ENCODE data around the gene FLYWCH1.

The FLYWCH1 gene

DNA sequence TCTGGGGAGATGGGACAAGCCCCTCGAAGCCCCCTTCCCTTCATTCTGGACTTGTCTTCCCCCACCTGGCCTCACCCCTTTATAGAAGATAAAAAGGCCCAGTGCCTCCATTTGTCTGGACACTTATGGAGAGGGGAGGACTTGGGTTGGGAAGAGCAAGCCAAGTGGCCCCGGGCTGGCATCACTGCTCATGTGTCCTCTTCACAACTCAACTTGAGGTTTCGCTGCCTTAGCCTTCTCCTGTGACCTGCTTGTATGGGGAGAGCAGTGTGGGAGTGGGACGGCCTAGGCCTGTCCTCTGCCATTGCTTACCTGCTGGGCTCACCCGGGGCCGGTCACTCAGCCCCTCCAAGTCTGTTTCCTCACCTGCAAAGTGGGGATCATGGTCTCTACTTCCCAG, 58.8 kb downstream of the FLYWCH1 start:
- ATAC-seq, result no peak
- TF ChIP-seq ZFP30 (CRISPR knock-in tag; IDR thresholded peaks at IDR 0.05) (no peak), OSR1 (CRISPR knock-in tag; IDR thresholded peaks at IDR 0.05) (no peak), ZNF565 (CRISPR knock-in tag; conservative IDR thresholded peaks at IDR 0.05; ENCODE audit: low read depth) (no peak), BACH2 (CRISPR knock-in tag; IDR thresholded peaks at IDR 0.05; ENCODE audit: borderline replicate concordance) (no peak), TOX (CRISPR knock-in tag; IDR thresholded peaks at IDR 0.05; ENCODE audit: borderline replicate concordance) (no peak), TCF4 (CRISPR knock-in tag; IDR thresholded peaks at IDR 0.05; ENCODE audit: borderline replicate concordance) (no peak), ZNF8 (CRISPR knock-in tag; IDR thresholded peaks at IDR 0.05) (no peak), ZNF70 (CRISPR knock-in tag; IDR thresholded peaks at IDR 0.05) (no peak), SNAI2 (CRISPR knock-in tag; IDR thresholded peaks at IDR 0.05) (no peak), ZFP3 (CRISPR knock-in tag; IDR thresholded peaks at IDR 0.05) (no peak)
- TF ChIP-seq, protein P1, sequence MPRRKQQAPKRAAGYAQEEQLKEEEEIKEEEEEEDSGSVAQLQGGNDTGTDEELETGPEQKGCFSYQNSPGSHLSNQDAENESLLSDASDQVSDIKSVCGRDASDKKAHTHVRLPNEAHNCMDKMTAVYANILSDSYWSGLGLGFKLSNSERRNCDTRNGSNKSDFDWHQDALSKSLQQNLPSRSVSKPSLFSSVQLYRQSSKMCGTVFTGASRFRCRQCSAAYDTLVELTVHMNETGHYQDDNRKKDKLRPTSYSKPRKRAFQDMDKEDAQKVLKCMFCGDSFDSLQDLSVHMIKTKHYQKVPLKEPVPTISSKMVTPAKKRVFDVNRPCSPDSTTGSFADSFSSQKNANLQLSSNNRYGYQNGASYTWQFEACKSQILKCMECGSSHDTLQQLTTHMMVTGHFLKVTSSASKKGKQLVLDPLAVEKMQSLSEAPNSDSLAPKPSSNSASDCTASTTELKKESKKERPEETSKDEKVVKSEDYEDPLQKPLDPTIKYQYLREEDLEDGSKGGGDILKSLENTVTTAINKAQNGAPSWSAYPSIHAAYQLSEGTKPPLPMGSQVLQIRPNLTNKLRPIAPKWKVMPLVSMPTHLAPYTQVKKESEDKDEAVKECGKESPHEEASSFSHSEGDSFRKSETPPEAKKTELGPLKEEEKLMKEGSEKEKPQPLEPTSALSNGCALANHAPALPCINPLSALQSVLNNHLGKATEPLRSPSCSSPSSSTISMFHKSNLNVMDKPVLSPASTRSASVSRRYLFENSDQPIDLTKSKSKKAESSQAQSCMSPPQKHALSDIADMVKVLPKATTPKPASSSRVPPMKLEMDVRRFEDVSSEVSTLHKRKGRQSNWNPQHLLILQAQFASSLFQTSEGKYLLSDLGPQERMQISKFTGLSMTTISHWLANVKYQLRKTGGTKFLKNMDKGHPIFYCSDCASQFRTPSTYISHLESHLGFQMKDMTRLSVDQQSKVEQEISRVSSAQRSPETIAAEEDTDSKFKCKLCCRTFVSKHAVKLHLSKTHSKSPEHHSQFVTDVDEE (CRISPR knock-in tag; IDR thresholded peaks at IDR 0.05), result no peak

DNA sequence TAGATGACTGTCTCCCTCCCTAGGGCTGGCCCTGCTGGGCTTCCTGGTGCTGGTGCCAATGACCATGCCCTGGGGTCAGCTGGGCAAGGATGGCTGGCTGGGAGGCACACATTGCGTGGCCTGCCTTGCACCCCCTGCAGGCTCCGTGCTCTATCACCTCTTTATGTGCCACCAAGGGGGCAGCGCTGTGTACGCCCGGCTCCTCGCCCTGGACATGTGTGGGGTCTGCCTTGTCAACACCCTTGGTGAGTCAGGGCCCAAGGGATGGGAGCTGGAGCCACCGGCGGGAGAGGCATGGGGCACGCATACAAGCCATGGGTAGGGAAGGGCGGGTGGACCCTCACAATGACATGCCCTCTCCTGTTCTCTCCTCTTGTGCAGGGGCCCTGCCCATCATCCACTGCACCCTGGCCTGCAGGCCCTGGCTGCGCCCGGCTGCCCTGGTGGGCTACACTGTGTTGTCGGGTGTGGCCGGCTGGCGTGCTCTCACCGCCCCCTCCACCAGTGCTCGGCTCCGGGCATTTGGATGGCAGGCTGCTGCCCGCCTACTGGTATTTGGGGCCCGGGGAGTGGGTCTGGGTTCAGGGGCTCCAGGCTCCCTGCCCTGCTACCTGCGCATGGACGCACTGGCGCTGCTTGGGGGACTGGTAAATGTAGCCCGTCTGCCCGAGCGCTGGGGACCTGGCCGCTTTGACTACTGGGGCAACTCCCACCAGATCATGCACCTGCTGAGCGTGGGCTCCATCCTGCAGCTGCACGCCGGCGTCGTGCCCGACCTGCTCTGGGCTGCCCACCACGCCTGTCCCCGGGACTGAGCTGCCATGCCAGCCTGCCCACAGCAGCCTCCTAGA, 59.6 kb downstream of the FLYWCH1 start:
- ATAC-seq, result no peak
- TF ChIP-seq TOX (CRISPR knock-in tag; IDR thresholded peaks at IDR 0.05; ENCODE audit: borderline replicate concordance), result no peak
- no peak for TF ChIP-seq ISL1 (CRISPR knock-in tag; IDR thresholded peaks at IDR 0.05)
- TF ChIP-seq ESRRG (CRISPR knock-in tag; IDR thresholded peaks at IDR 0.05), result no peak
- TF ChIP-seq ZC3H10 (CRISPR knock-in tag; IDR thresholded peaks at IDR 0.05), result no peak
- TF ChIP-seq TCF4 (CRISPR knock-in tag; IDR thresholded peaks at IDR 0.05; ENCODE audit: borderline replicate concordance), result no peak
- TF ChIP-seq, protein P2, sequence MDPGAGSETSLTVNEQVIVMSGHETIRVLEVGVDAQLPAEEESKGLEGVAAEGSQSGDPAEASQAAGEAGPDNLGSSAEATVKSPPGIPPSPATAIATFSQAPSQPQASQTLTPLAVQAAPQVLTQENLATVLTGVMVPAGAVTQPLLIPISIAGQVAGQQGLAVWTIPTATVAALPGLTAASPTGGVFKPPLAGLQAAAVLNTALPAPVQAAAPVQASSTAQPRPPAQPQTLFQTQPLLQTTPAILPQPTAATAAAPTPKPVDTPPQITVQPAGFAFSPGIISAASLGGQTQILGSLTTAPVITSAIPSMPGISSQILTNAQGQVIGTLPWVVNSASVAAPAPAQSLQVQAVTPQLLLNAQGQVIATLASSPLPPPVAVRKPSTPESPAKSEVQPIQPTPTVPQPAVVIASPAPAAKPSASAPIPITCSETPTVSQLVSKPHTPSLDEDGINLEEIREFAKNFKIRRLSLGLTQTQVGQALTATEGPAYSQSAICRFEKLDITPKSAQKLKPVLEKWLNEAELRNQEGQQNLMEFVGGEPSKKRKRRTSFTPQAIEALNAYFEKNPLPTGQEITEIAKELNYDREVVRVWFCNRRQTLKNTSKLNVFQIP (CRISPR knock-in tag; IDR thresholded peaks at IDR 0.05; ENCODE audit: borderline replicate concordance, low read depth), result no peak
- TF ChIP-seq, protein P3, sequence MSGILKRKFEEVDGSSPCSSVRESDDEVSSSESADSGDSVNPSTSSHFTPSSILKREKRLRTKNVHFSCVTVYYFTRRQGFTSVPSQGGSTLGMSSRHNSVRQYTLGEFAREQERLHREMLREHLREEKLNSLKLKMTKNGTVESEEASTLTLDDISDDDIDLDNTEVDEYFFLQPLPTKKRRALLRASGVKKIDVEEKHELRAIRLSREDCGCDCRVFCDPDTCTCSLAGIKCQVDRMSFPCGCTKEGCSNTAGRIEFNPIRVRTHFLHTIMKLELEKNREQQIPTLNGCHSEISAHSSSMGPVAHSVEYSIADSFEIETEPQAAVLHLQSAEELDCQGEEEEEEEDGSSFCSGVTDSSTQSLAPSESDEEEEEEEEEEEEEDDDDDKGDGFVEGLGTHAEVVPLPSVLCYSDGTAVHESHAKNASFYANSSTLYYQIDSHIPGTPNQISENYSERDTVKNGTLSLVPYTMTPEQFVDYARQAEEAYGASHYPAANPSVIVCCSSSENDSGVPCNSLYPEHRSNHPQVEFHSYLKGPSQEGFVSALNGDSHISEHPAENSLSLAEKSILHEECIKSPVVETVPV (CRISPR knock-in tag; IDR thresholded peaks at IDR 0.05), result no peak
- no peak for TF ChIP-seq ARNTL (CRISPR knock-in tag; IDR thresholded peaks at IDR 0.05; ENCODE audit: borderline replicate concordance, low read depth)
- no peak for TF ChIP-seq OSR1 (CRISPR knock-in tag; IDR thresholded peaks at IDR 0.05)
- no peak for TF ChIP-seq BACH2 (CRISPR knock-in tag; IDR thresholded peaks at IDR 0.05; ENCODE audit: borderline replicate concordance)
- TF ChIP-seq, protein P4, sequence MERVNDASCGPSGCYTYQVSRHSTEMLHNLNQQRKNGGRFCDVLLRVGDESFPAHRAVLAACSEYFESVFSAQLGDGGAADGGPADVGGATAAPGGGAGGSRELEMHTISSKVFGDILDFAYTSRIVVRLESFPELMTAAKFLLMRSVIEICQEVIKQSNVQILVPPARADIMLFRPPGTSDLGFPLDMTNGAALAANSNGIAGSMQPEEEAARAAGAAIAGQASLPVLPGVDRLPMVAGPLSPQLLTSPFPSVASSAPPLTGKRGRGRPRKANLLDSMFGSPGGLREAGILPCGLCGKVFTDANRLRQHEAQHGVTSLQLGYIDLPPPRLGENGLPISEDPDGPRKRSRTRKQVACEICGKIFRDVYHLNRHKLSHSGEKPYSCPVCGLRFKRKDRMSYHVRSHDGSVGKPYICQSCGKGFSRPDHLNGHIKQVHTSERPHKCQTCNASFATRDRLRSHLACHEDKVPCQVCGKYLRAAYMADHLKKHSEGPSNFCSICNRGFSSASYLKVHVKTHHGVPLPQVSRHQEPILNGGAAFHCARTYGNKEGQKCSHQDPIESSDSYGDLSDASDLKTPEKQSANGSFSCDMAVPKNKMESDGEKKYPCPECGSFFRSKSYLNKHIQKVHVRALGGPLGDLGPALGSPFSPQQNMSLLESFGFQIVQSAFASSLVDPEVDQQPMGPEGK (CRISPR knock-in tag; IDR thresholded peaks at IDR 0.05; ENCODE audit: borderline replicate concordance), result no peak
- TF ChIP-seq GLIS3 (CRISPR knock-in tag; IDR thresholded peaks at IDR 0.05), result no peak
- TF ChIP-seq, protein P1 (CRISPR knock-in tag; IDR thresholded peaks at IDR 0.05), result no peak
